D721Med (cell line): Measurements from ENCODE around the gene RUNDC1.
A peak's percentile ranks its signal among the peaks of the same experiment; 100 is the strongest.
"Not testable (repeated sequence)": the region's sequence is repeated elsewhere in the genome, so short reads cannot be mapped to it uniquely, and the experiment has no call there.

Experiments
- DNase-seq: peaks from one replicate; pipeline ENCODE4 v3.0.0; 2011; ENCODE audit warnings: low spot score; ENCODE audit not compliant: insufficient read length
- FAIRE-seq: peaks from 2 replicates; lab custom pipeline; 2011; peaks lifted over from hg19 to GRCh38; lab: Jason Lieb, UNC
- TF ChIP-seq, protein P1 (sequence below): IDR thresholded peaks from 2 replicates; pipeline ENCODE4 v1.5.1; 2012; ENCODE audit warnings: mild to moderate bottlenecking, control low read depth; ENCODE audit not compliant: insufficient read depth; ENCODE audit errors: missing control alignments

Gene RUNDC1

DNA sequence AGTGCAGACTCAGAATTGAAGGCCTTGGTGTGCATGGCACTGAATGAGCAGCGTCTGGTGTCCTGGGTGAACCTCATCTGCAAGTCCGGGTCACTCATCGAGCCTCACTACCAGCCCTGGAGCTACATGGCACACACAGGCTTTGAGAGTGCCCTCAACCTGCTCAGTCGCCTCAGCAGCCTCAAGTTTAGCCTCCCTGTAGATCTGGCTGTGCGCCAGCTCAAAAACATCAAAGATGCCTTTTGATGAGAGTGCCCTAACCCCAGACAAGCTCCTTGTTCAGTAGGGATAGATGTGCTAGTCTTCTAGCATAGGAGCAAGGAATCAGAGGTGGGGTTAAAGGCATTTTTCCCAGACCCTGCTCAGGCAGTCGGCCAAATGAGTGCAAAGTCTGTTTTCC lies 11.1 kb downstream of the RUNDC1 start:
- TF ChIP-seq, protein P1, sequence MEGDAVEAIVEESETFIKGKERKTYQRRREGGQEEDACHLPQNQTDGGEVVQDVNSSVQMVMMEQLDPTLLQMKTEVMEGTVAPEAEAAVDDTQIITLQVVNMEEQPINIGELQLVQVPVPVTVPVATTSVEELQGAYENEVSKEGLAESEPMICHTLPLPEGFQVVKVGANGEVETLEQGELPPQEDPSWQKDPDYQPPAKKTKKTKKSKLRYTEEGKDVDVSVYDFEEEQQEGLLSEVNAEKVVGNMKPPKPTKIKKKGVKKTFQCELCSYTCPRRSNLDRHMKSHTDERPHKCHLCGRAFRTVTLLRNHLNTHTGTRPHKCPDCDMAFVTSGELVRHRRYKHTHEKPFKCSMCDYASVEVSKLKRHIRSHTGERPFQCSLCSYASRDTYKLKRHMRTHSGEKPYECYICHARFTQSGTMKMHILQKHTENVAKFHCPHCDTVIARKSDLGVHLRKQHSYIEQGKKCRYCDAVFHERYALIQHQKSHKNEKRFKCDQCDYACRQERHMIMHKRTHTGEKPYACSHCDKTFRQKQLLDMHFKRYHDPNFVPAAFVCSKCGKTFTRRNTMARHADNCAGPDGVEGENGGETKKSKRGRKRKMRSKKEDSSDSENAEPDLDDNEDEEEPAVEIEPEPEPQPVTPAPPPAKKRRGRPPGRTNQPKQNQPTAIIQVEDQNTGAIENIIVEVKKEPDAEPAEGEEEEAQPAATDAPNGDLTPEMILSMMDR: no peak
- FAIRE-seq (no peak), DNase-seq (no peak)

DNA sequence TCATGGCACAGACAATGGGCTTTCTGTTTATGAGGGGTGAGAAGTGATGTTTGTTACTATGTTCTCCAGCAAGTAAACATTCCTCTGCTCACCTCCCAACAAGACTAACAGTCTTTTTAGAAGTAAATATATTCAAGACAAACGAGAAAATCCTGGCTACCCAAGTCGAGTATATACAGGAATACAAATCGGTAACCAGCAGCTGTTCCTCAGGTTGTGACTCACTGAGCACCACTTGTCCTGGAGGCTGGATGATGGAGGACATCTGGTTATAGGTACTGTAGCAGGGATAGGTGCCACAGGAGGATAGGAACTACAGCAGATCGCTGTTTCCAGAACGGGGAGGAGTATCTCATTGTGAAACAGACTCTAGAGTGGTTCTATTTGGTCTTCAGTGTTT lies 12.5 kb downstream of the RUNDC1 start:
- DNase-seq (no peak), FAIRE-seq (no peak)
- TF ChIP-seq, protein P1: no peak

- DNase-seq, FAIRE-seq: not testable (repeated sequence)
Measured at GRCh38 chr17:42993913-42994312, 13.5 kb downstream of the RUNDC1 start.

GRCh38 chr17:42997390-42997983 lies 17.1 kb downstream of the RUNDC1 start:
- TF ChIP-seq, protein P1: no peak
- DNase-seq (no peak), FAIRE-seq (no peak)

- FAIRE-seq (peak; percentile 58), DNase-seq (peak; percentile 62)
- TF ChIP-seq, protein P1: peak; percentile 89
Measured at GRCh38 chr17:42997984-42998938, 17.9 kb downstream of the RUNDC1 start, which contains the start of gene RPL27. RPL27 (plus strand) TSS chr17:42998419; CDS start chr17:42998751, 332 bp downstream.

GRCh38 chr17:42999003-42999525 lies 18.7 kb downstream of the RUNDC1 start:
- TF ChIP-seq, protein P1: no peak
- FAIRE-seq (no peak), DNase-seq (no peak)

DNA sequence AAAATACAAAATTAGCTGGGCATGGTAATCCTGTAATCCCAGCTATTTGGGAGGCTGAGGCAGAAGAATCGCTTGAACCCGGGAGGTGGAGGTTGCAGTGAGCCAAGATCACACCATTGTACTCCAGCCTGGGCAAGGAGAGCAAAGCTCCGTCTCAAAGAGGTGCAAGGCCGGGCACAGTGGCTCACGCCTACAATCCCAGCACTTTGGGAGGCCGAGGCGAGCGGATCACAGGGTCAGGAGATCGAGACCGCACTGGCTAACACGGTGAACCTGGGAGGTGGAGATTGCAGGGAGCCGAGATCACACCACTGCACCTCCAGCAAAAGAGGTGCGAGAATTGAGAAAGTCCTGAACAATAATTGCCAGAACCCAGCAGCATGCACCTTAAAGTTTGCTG lies 20.5 kb downstream of the RUNDC1 start:
- not testable (repeated sequence) for DNase-seq, FAIRE-seq
